HepG2 (cell line): Measurements from ENCODE around the gene LRRC72.

ENCODE experiments used
- ATF2 ChIP-seq: sonication (generic); formaldehyde crosslinking; IDR thresholded peaks from 2 replicates; pipeline ENCODE4 v1.4.0; 2020; ENCODE audit warnings: missing genetic modification reagents
- ATF3 ChIP-seq: sonication (generic); formaldehyde crosslinking; IDR thresholded peaks from 2 replicates; pipeline ENCODE4 v1.4.0; 2020; ENCODE audit warnings: missing genetic modification reagents
- BCL3 ChIP-seq: sonication (generic); formaldehyde crosslinking; IDR thresholded peaks from 2 replicates; pipeline ENCODE4 v1.5.1; 2020; ENCODE audit warnings: mild to moderate bottlenecking, missing genetic modification reagents, moderate library complexity
- BRCA1 ChIP-seq: sonication (generic); formaldehyde crosslinking; IDR thresholded peaks from 2 replicates; pipeline ENCODE4 v1.4.0; 2020; ENCODE audit warnings: missing genetic modification reagents
- GTF2F1 ChIP-seq: fragments of 150-350 bp; IDR thresholded peaks from 2 replicates; pipeline ENCODE4 v1.6.1; 2014; ENCODE audit warnings: low read length
- MTA1 ChIP-seq: sonication (generic); formaldehyde crosslinking; IDR thresholded peaks from 2 replicates; pipeline ENCODE4 v1.4.0; 2020; ENCODE audit warnings: missing genetic modification reagents, mild to moderate bottlenecking, borderline replicate concordance
- POLR2A ChIP-seq, 2 experiments: IDR thresholded peaks; 2 replicates each; pipeline ENCODE4 v1.6.1; 2011; ENCODE audit warnings: low read depth in 2 of 2, low read length in 2 of 2, mild to moderate bottlenecking in 1 of 2, moderate library complexity in 1 of 2; ENCODE audit not compliant: insufficient read depth in 1 of 2
- SUZ12 ChIP-seq: fragments of 150-350 bp; IDR thresholded peaks from 2 replicates; pipeline ENCODE4 v1.6.1; 2014; ENCODE audit warnings: low read depth, low read length

- TF ChIP-seq BCL3: no peak
- no peak for TF ChIP-seq ATF3
- no peak for TF ChIP-seq MTA1 (CRISPR knock-in tag)
- no peak for TF ChIP-seq BRCA1 (CRISPR knock-in tag)
- no peak for TF ChIP-seq SUZ12
- TF ChIP-seq ATF2 (CRISPR knock-in tag): no peak
- no peak for TF ChIP-seq POLR2A (IDR thresholded peaks at IDR 0.05; ENCODE audit: insufficient read depth in 1 of 2, low read depth in 2 of 2, low read length in 2 of 2)
- TF ChIP-seq GTF2F1: no peak
These were observed 35.5 kb upstream of the LRRC72 start for GRCh38 chr7:16491148-16491547.
